Adrenal gland (tissue), 12 donors: ENCODE measurements around the gene CACNA1G. TPM values are rescaled to one million over a fixed set of nuclear protein-coding genes. Genes with fewer than 3 reads are reported as not detected.

Experiments used
- DNase-seq, 7 donors: peaks; one replicate each; pipeline ENCODE4 v3.0.0-alpha.2; 2019 to 2020
- H3K27ac ChIP-seq, 5 donors: fragments of 200-600 bp; sonication (generic) in 4 of 5; 1 replicate in 3 of 5; 2 replicates in 2 of 5; pipeline versions ENCODE4 v1.5.1 to v1.8.0; 2016 to 2020; ENCODE audit warnings: mild to moderate bottlenecking in 1 of 5
- H3K27me3 ChIP-seq: fragments of 200-600 bp; 2 replicates; pipeline ENCODE4 v1.8.0; 2021
- H3K36me3 ChIP-seq, 2 donors: fragments of 200-600 bp; replicated peaks in 1 of 2; 1 replicate in 1 of 2; 2 replicates in 1 of 2; pipeline versions ENCODE4 v1.5.1 to v1.8.0; 2018 to 2022
- H3K4me1 ChIP-seq, 2 donors: fragments of 200-600 bp; replicated peaks in 1 of 2; 1 replicate in 1 of 2; 2 replicates in 1 of 2; pipeline versions ENCODE4 v1.5.1 to v1.8.0; 2018 to 2021
- H3K4me3 ChIP-seq, 4 donors: fragments of 200-600 bp; sonication (generic) in 3 of 4; one replicate each; pipeline ENCODE4 v1.5.1; 2016 to 2018
- H3K9me3 ChIP-seq, 3 donors: fragments of 200-600 bp; sonication (generic) in 1 of 3; replicated peaks in 1 of 3; 1 replicate in 2 of 3; 2 replicates in 1 of 3; pipeline versions ENCODE4 v1.5.1 to v1.8.0; 2016 to 2021
- CTCF ChIP-seq, 6 experiments: fragments of 450-650 bp in 4 of 6; fragments of 200-600 bp in 2 of 6; sonication (generic) in 1 of 6; IDR thresholded peaks; 1 replicate in 5 of 6; 2 replicates in 1 of 6; pipeline versions ENCODE4 v1.5.1 to v1.8.0; 2016 to 2021; ENCODE audit warnings: antibody characterized with exemption in 6 of 6, mild to moderate bottlenecking in 2 of 6, moderate library complexity in 1 of 6
- POLR2A ChIP-seq, 2 donors: fragments of 450-650 bp; IDR thresholded peaks; one replicate each; pipeline ENCODE4 v1.6.1; 2017; ENCODE audit warnings: antibody characterized with exemption in 2 of 2, mild to moderate bottlenecking in 2 of 2, moderate library complexity in 1 of 2
- WGBS, 4 donors: extraction: QIAGEN DNeasy Blood & Tissue Kit in 2 of 4; methylation state at CpG; one replicate each; pipeline versions ENCODE4 v1.1.5 to v1.1.7; 2013 to 2017; 5-methylcytosine and 5-hydroxymethylcytosine counted together
- intact Hi-C, 2 donors: fragments of 100-400 bp; cut with DNase I; formaldehyde crosslinking; loops; one replicate each; pipeline versions ENCODE4 v1.14.1 to v1.15.0; 2022 to 2023
- polyA plus RNA-seq, 3 donors: library from polyadenylated mRNA; stranded (reverse); fragments of 200-250 nt in 2 of 3; fragments of 350-450 nt in 1 of 3; fragmentation: Illumina TruSeq in 1 of 3; extraction: RNeasy Lipid Tissue Mini Kit (QIAGEN cat#74804) in 1 of 3; gene quantifications; one replicate each; pipeline ENCODE4 v1.2.3, GENCODE V29; 2013 to 2014
- total RNA-seq, 9 donors: library from RNA; depleted of rRNA in 4 of 9; stranded (reverse); fragments of >200 nt in 4 of 9; fragments of 120-200 nt in 1 of 9; fragmentation: NEBNext Ultra II Directional in 1 of 9; extraction: Animal tissue kit (Norgen Biotek cat#: 25700) in 1 of 9; gene quantifications; one replicate each; pipeline versions ENCODE4 v1.1.0 to v1.2.4, GENCODE V29; 2013 to 2023
- donor health status: healthy with polysubstance abuse.
- donor health status: Bipolar disorder and iron deficiency.
- donor health status: DM: yes; HTN: yes; CAD: no.
- donor health status: DM: no; HTN: no; CAD: no.
- donor health status: DM: no; HTN: no; CAD: no.
- donor health status: DM: yes; HTN: yes; CAD: no.

The CACNA1G gene
- total and polyA plus RNA-seq, 12 donors: 0.05 to 2.6 (median 0.14) TPM; not detected in 1

GRCh38 chr17:50570528-50570927 lies 10.0 kb downstream of the CACNA1G start:
- Histone ChIP-seq H3K4me3 (no peak overlapping the region), H3K4me1 (no peaks in the 10 kb centered on the region), H3K9me3 (no peaks in the 10 kb centered on the region), H3K36me3 (no peaks in the 10 kb centered on the region), H3K27me3 (no peaks in the 10 kb centered on the region), H3K27ac (no peak overlapping the region)
- intact Hi-C loops: no loop called here
- no peak for TF ChIP-seq CTCF (IDR thresholded peaks at IDR 0.05)
- no peak for TF ChIP-seq POLR2A (IDR thresholded peaks at IDR 0.05)
- DNase-seq: no peak
- 83 to 100% (median 87%) methylated on average over 2 to 7 of the region's 7 CpGs for whole genome bisulfite sequencing, 4 donors

- no peaks in the 10 kb centered on the region for H3K4me1 ChIP-seq
- no peaks in the 10 kb centered on the region for H3K9me3 ChIP-seq
- no peaks in the 10 kb centered on the region for H3K36me3 ChIP-seq
- WGBS, 4 donors: 85 to 90% (median 86%) methylated on average over 12 to 19 of the region's 19 CpGs
- no peak overlapping the region for H3K27ac ChIP-seq
- DNase-seq: no peak
- intact Hi-C loops: no loop called here
- H3K27me3 ChIP-seq: no peaks in the 10 kb centered on the region
- no peak for TF ChIP-seq CTCF (IDR thresholded peaks at IDR 0.05)
- no peak for TF ChIP-seq POLR2A (IDR thresholded peaks at IDR 0.05)
- no peak overlapping the region for H3K4me3 ChIP-seq
Observed at GRCh38 chr17:50571681-50572080, 11.2 kb downstream of the CACNA1G start.

- Histone ChIP-seq H3K36me3 (no peaks in the 10 kb centered on the region), H3K9me3 (no peaks in the 10 kb centered on the region), H3K27ac (no peak overlapping the region), H3K27me3 (no peaks in the 10 kb centered on the region), H3K4me1 (no peaks in the 10 kb centered on the region), H3K4me3 (no peak overlapping the region)
- no peak for DNase-seq
- WGBS, 4 donors: 94 to 97% (median 96%) methylated on average over 12 to 20 of the region's 20 CpGs
- intact Hi-C loops: no loop called here
- TF ChIP-seq POLR2A (IDR thresholded peaks at IDR 0.05) (no peak), CTCF (IDR thresholded peaks at IDR 0.05) (no peak)
Observed at GRCh38 chr17:50572541-50572940, 12.0 kb downstream of the CACNA1G start.

- Histone ChIP-seq H3K27me3 (no peaks in the 10 kb centered on the region), H3K4me3 (no peak overlapping the region), H3K27ac (no peak overlapping the region), H3K4me1 (no peaks in the 10 kb centered on the region), H3K9me3 (no peaks in the 10 kb centered on the region), H3K36me3 (no peaks in the 10 kb centered on the region)
- 88 to 93% (median 92%) methylated on average over 11 to 12 of the region's 12 CpGs for WGBS, 4 donors
- intact Hi-C loops: no loop called here
- no peak for DNase-seq
- no peak for TF ChIP-seq CTCF (IDR thresholded peaks at IDR 0.05)
Observed at GRCh38 chr17:50573866-50574611, 13.5 kb downstream of the CACNA1G start.
